ENCODE results near the gene HLX.

Gene HLX

GRCh38 chr1:220906561-220907334 is 27.5 kb downstream of the HLX start:
- no peak overlapping the region for H4K5ac ChIP-seq (ENCODE audit: low read length)
- no peaks in the 10 kb centered on the region for H3K79me2 ChIP-seq (ENCODE audit: control insufficient read depth, insufficient read depth, low read length)
- H2BK5ac ChIP-seq (ENCODE audit: low read length), result no peak overlapping the region
- no peaks in the 10 kb centered on the region for H3K36me3 ChIP-seq (ENCODE audit: control insufficient read depth, insufficient read depth, low read length)
- no peak overlapping the region for H3K4me2 ChIP-seq (ENCODE audit: low read length)
- no peak overlapping the region for H3K23ac ChIP-seq (ENCODE audit: low read length)
- no CpG with 5 or more reads among the region's 2 CpGs for WGBS (ENCODE audit: extremely low coverage, insufficient coverage, low lambda C conversion rate)
- H3K27ac ChIP-seq (ENCODE audit: low read depth, low read length), result no peak overlapping the region
- H3K18ac ChIP-seq (ENCODE audit: low read length), result no peak overlapping the region
- H2BK120ac ChIP-seq (ENCODE audit: low read depth, low read length), result no peak overlapping the region
- H2AK5ac ChIP-seq (ENCODE audit: low read length), result no peak overlapping the region
- no peak overlapping the region for H4K8ac ChIP-seq (ENCODE audit: low read depth, low read length)
- H3K27me3 ChIP-seq (ENCODE audit: insufficient read depth, low read length, poor library complexity), result no peaks in the 10 kb centered on the region
- no peaks in the 10 kb centered on the region for H3K79me1 ChIP-seq (ENCODE audit: low read length)
- H3K9ac ChIP-seq (ENCODE audit: low read length), result no peak overlapping the region
- H3K4me3 ChIP-seq (ENCODE audit: low read length), result no peak overlapping the region
- H3K56ac ChIP-seq (ENCODE audit: low read length), result no peak overlapping the region
- DNase-seq, result no peak
- H2BK15ac ChIP-seq (replicated peaks; ENCODE audit: low read depth), result no peak overlapping the region
- no peak overlapping the region for H3K4ac ChIP-seq (ENCODE audit: low read depth, low read length)
- no peaks in the 10 kb centered on the region for H3K4me1 ChIP-seq (ENCODE audit: control insufficient read depth, low read depth, low read length)

DNA sequence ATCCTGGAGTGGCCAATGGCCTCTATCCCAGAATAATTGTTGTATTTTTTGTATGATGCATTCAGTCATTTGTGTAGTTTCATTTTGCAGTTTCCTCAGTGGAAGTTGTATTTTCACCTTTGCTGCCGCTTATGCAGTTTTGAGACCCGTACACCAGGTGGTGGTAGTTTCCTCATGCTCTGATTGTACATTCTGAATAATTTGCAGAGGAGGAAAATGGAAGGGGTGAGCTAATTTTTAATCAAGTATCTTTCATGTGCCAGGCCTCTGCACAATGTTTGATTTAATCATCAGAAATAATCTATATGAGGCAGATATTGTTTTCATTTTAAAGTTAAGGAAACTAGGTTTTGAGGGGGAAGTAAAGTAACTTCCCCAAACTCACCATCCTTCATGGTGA is 29.5 kb downstream of the HLX start:
- H3K4me2 ChIP-seq (ENCODE audit: low read length), result no peak overlapping the region
- H3K36me3 ChIP-seq (ENCODE audit: control insufficient read depth, insufficient read depth, low read length), result no peaks in the 10 kb centered on the region
- H3K4me1 ChIP-seq (ENCODE audit: control insufficient read depth, low read depth, low read length), result no peaks in the 10 kb centered on the region
- H3K4me3 ChIP-seq (ENCODE audit: low read length), result no peak overlapping the region
- no peak overlapping the region for H2BK120ac ChIP-seq (ENCODE audit: low read depth, low read length)
- no peak overlapping the region for H3K56ac ChIP-seq (ENCODE audit: low read length)
- H2AK5ac ChIP-seq (ENCODE audit: low read length), result no peak overlapping the region
- H3K27ac ChIP-seq (ENCODE audit: low read depth, low read length), result no peak overlapping the region
- H3K18ac ChIP-seq (ENCODE audit: low read length), result no peak overlapping the region
- H4K5ac ChIP-seq (ENCODE audit: low read length), result no peak overlapping the region
- H3K79me2 ChIP-seq (ENCODE audit: control insufficient read depth, insufficient read depth, low read length), result no peaks in the 10 kb centered on the region
- no peak overlapping the region for H3K23ac ChIP-seq (ENCODE audit: low read length)
- no peak overlapping the region for H2BK5ac ChIP-seq (ENCODE audit: low read length)
- H3K79me1 ChIP-seq (ENCODE audit: low read length), result no peaks in the 10 kb centered on the region
- no CpG with 5 or more reads among the region's 2 CpGs for WGBS (ENCODE audit: extremely low coverage, insufficient coverage, low lambda C conversion rate)
- DNase-seq, result no peak
- no peak overlapping the region for H3K4ac ChIP-seq (ENCODE audit: low read depth, low read length)
- H3K27me3 ChIP-seq (ENCODE audit: insufficient read depth, low read length, poor library complexity), result no peaks in the 10 kb centered on the region
- no peak overlapping the region for H4K8ac ChIP-seq (ENCODE audit: low read depth, low read length)
- no peak overlapping the region for H3K9ac ChIP-seq (ENCODE audit: low read length)
- no peak overlapping the region for H2BK15ac ChIP-seq (replicated peaks; ENCODE audit: low read depth)

- Histone ChIP-seq H3K79me2 (ENCODE audit: control insufficient read depth, insufficient read depth, low read length) (no peaks in the 10 kb centered on the region), H3K36me3 (ENCODE audit: control insufficient read depth, insufficient read depth, low read length) (no peaks in the 10 kb centered on the region), H3K79me1 (ENCODE audit: low read length) (no peaks in the 10 kb centered on the region), H3K9ac (ENCODE audit: low read length) (no peak overlapping the region), H2BK120ac (ENCODE audit: low read depth, low read length) (no peak overlapping the region), H2AK5ac (ENCODE audit: low read length) (no peak overlapping the region), H3K23ac (ENCODE audit: low read length) (no peak overlapping the region), H3K27ac (ENCODE audit: low read depth, low read length) (no peak overlapping the region), H2BK5ac (ENCODE audit: low read length) (no peak overlapping the region), H3K4ac (ENCODE audit: low read depth, low read length) (no peak overlapping the region), H4K8ac (ENCODE audit: low read depth, low read length) (no peak overlapping the region), H3K18ac (ENCODE audit: low read length) (no peak overlapping the region), H3K4me2 (ENCODE audit: low read length) (no peak overlapping the region), H2BK15ac (replicated peaks; ENCODE audit: low read depth) (no peak overlapping the region), H3K56ac (ENCODE audit: low read length) (no peak overlapping the region), H3K4me3 (ENCODE audit: low read length) (no peak overlapping the region), H3K4me1 (ENCODE audit: control insufficient read depth, low read depth, low read length) (no peaks in the 10 kb centered on the region), H3K27me3 (ENCODE audit: insufficient read depth, low read length, poor library complexity) (no peaks in the 10 kb centered on the region), H4K5ac (ENCODE audit: low read length) (no peak overlapping the region)
- no peak for DNase-seq
- no CpG with 5 or more reads among the region's 5 CpGs for WGBS (ENCODE audit: extremely low coverage, insufficient coverage, low lambda C conversion rate)
Measured at GRCh38 chr1:220910021-220910420, 30.8 kb downstream of the HLX start.

- Histone ChIP-seq H3K4me3 (ENCODE audit: low read length) (no peak overlapping the region), H3K9ac (ENCODE audit: low read length) (no peak overlapping the region), H3K27me3 (ENCODE audit: insufficient read depth, low read length, poor library complexity) (no peaks in the 10 kb centered on the region), H2AK5ac (ENCODE audit: low read length) (no peak overlapping the region), H3K79me1 (ENCODE audit: low read length) (no peaks in the 10 kb centered on the region), H3K18ac (ENCODE audit: low read length) (no peak overlapping the region), H3K23ac (ENCODE audit: low read length) (no peak overlapping the region), H3K4me1 (ENCODE audit: control insufficient read depth, low read depth, low read length) (no peaks in the 10 kb centered on the region), H4K5ac (ENCODE audit: low read length) (no peak overlapping the region), H4K8ac (ENCODE audit: low read depth, low read length) (no peak overlapping the region), H2BK120ac (ENCODE audit: low read depth, low read length) (no peak overlapping the region), H3K56ac (ENCODE audit: low read length) (no peak overlapping the region), H3K79me2 (ENCODE audit: control insufficient read depth, insufficient read depth, low read length) (no peaks in the 10 kb centered on the region), H3K27ac (ENCODE audit: low read depth, low read length) (no peak overlapping the region), H2BK15ac (replicated peaks; ENCODE audit: low read depth) (no peak overlapping the region), H3K4me2 (ENCODE audit: low read length) (no peak overlapping the region), H3K4ac (ENCODE audit: low read depth, low read length) (no peak overlapping the region), H2BK5ac (ENCODE audit: low read length) (no peak overlapping the region), H3K36me3 (ENCODE audit: control insufficient read depth, insufficient read depth, low read length) (no peaks in the 10 kb centered on the region)
- peak; percentile 10 for DNase-seq
- WGBS (ENCODE audit: extremely low coverage, insufficient coverage, low lambda C conversion rate), result no CpG with 5 or more reads among the region's 6 CpGs
Measured at GRCh38 chr1:220914283-220915116, 35.3 kb downstream of the HLX start.

DNA sequence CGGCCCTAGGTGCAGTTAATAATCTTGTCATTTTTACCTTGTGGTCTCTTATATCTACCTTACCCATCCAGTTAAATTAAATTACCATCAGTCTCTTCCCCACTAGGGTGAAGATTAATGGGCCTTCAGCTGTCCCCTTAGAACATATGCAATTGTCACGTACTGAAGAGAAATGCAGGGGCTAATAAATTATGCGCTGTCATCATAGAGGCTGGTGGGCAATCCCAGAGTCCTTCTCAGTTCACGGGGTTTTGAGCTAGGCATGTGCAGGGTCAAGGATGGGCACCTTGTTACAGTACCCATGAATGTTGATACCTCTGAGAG is 35.8 kb downstream of the HLX start:
- no peak overlapping the region for H3K56ac ChIP-seq (ENCODE audit: low read length)
- H3K4me2 ChIP-seq (ENCODE audit: low read length), result no peak overlapping the region
- no peak overlapping the region for H3K18ac ChIP-seq (ENCODE audit: low read length)
- no peak overlapping the region for H2BK15ac ChIP-seq (replicated peaks; ENCODE audit: low read depth)
- no CpG with 5 or more reads among the region's 4 CpGs for WGBS (ENCODE audit: extremely low coverage, insufficient coverage, low lambda C conversion rate)
- no peaks in the 10 kb centered on the region for H3K36me3 ChIP-seq (ENCODE audit: control insufficient read depth, insufficient read depth, low read length)
- H2BK120ac ChIP-seq (ENCODE audit: low read depth, low read length), result no peak overlapping the region
- no peak overlapping the region for H3K4ac ChIP-seq (ENCODE audit: low read depth, low read length)
- DNase-seq, result no peak
- H3K9ac ChIP-seq (ENCODE audit: low read length), result no peak overlapping the region
- H3K4me1 ChIP-seq (ENCODE audit: control insufficient read depth, low read depth, low read length), result no peaks in the 10 kb centered on the region
- H3K79me1 ChIP-seq (ENCODE audit: low read length), result no peaks in the 10 kb centered on the region
- H4K8ac ChIP-seq (ENCODE audit: low read depth, low read length), result no peak overlapping the region
- no peaks in the 10 kb centered on the region for H3K27me3 ChIP-seq (ENCODE audit: insufficient read depth, low read length, poor library complexity)
- no peaks in the 10 kb centered on the region for H3K79me2 ChIP-seq (ENCODE audit: control insufficient read depth, insufficient read depth, low read length)
- no peak overlapping the region for H3K27ac ChIP-seq (ENCODE audit: low read depth, low read length)
- H4K5ac ChIP-seq (ENCODE audit: low read length), result no peak overlapping the region
- no peak overlapping the region for H2AK5ac ChIP-seq (ENCODE audit: low read length)
- no peak overlapping the region for H3K4me3 ChIP-seq (ENCODE audit: low read length)
- H2BK5ac ChIP-seq (ENCODE audit: low read length), result no peak overlapping the region
- no peak overlapping the region for H3K23ac ChIP-seq (ENCODE audit: low read length)

All from mesendoderm (in vitro differentiated cells).